SU-DHL-6 (cell line): Measurements from ENCODE around the gene UBAP1.
"Not testable (repeated sequence)": the region's sequence is repeated elsewhere in the genome, so short reads cannot be mapped to it uniquely, and the experiment has no call there.

Experiments used
- H2AFZ ChIP-seq: fragments of 200-600 bp; sonication (generic); 2 replicates; pipeline ENCODE4 v1.6.1; 2014; ENCODE audit warnings: low read depth, mild to moderate bottlenecking, moderate library complexity, mixed read lengths, antibody characterized with exemption, low read length; ENCODE audit not compliant: severe bottlenecking
- H3F3A ChIP-seq: fragments of 200-600 bp; shearing (Covaris generic); 2 replicates; pipeline ENCODE4 v1.6.0; 2016; ENCODE audit warnings: antibody characterized with exemption, mild to moderate bottlenecking; ENCODE audit not compliant: insufficient read depth
- H3K27ac ChIP-seq: fragments of 200-600 bp; sonication (generic); 2 replicates; pipeline ENCODE4 v1.5.1; 2016; ENCODE audit warnings: low read depth, mild to moderate bottlenecking, low read length, moderate library complexity, mixed read lengths
- H3K27me3 ChIP-seq: fragments of 200-600 bp; sonication (generic), shearing (Covaris generic); 2 replicates; pipeline ENCODE4 v1.6.0; 2014; ENCODE audit warnings: mild to moderate bottlenecking, low read length
- H3K36me3 ChIP-seq: fragments of 200-600 bp; sonication (generic); 2 replicates; pipeline ENCODE4 v1.6.1; 2014; ENCODE audit warnings: mild to moderate bottlenecking, low read length, mixed read lengths
- H3K4me2 ChIP-seq: fragments of 300-600, 200-600 bp; shearing (Covaris generic), sonication (generic); 2 replicates; pipeline ENCODE4 v1.6.0; 2014; ENCODE audit warnings: low read length, low read depth, mild to moderate bottlenecking; ENCODE audit not compliant: poor library complexity, severe bottlenecking
- H3K4me3 ChIP-seq: fragments of 200-600 bp; sonication (generic); 2 replicates; pipeline ENCODE4 v1.5.1; 2014; ENCODE audit warnings: antibody characterized with exemption, low read length, mild to moderate bottlenecking, mixed read lengths; ENCODE audit not compliant: insufficient read depth, poor library complexity, severe bottlenecking
- H3K79me2 ChIP-seq: fragments of 200-600 bp; sonication (generic); 2 replicates; pipeline ENCODE4 v1.6.1; 2014; ENCODE audit warnings: mild to moderate bottlenecking, low read length, moderate library complexity; ENCODE audit not compliant: insufficient read depth
- H3K9ac ChIP-seq: fragments of 200-600 bp; sonication (generic); 2 replicates; pipeline ENCODE4 v1.7.0; 2014; ENCODE audit warnings: mild to moderate bottlenecking, low read length
- H3K9me2 ChIP-seq: fragments of 200-600 bp; sonication (generic); replicated peaks from 2 replicates; pipeline ENCODE4 v1.6.1; 2014; ENCODE audit warnings: low read length; ENCODE audit not compliant: insufficient read depth
- H3K9me3 ChIP-seq: fragments of 200-600 bp; sonication (generic); 2 replicates; pipeline ENCODE4 v1.6.1; 2014; ENCODE audit warnings: low read length, mixed read lengths; ENCODE audit not compliant: insufficient read depth
- H4K20me1 ChIP-seq: fragments of 200-600 bp; sonication (generic); 2 replicates; pipeline ENCODE4 v1.6.1; 2014; ENCODE audit warnings: low read depth, mild to moderate bottlenecking, antibody characterized with exemption, low read length, moderate library complexity, mixed read lengths
- EZH2phosphoT487 ChIP-seq: fragments of 200-600 bp; sonication (generic), shearing (Covaris generic); conservative IDR thresholded peaks from 2 replicates; pipeline ENCODE4 v1.6.1; 2018; ENCODE audit warnings: mild to moderate bottlenecking, antibody characterized with exemption, low read length, moderate library complexity, mixed read lengths
- TF ChIP-seq, protein P1 (sequence below): fragments of 200-600 bp; sonication (generic); IDR thresholded peaks from one replicate; pipeline ENCODE4 v1.5.1; 2017; ENCODE audit warnings: antibody characterized with exemption, mild to moderate bottlenecking, low read length, moderate library complexity; ENCODE audit not compliant: insufficient read depth, poor library complexity, severe bottlenecking

UBAP1 gene

GRCh38 chr9:34216325-34216724 is 37.5 kb downstream of the UBAP1 start:
- Histone ChIP-seq H3K79me2 (peaks cover 45% of the 10 kb centered on the region), H3K36me3 (peaks cover 2% of the 10 kb centered on the region; the same call in 1 of the 2 replicates), H3K27ac (no peak overlapping the region), H2AFZ (no peak overlapping the region), H4K20me1 (peaks cover 11% of the 10 kb centered on the region; the same call in 1 of the 2 replicates), H3K4me3 (no peak overlapping the region), H3K4me2 (no peak overlapping the region), H3F3A (peaks cover 20% of the 10 kb centered on the region), H3K27me3 (no peaks in the 10 kb centered on the region), H3K9me3 (no peaks in the 10 kb centered on the region), H3K9me2 (no peaks in the 10 kb centered on the region), H3K9ac (no peak overlapping the region)
- TF ChIP-seq, protein P1, sequence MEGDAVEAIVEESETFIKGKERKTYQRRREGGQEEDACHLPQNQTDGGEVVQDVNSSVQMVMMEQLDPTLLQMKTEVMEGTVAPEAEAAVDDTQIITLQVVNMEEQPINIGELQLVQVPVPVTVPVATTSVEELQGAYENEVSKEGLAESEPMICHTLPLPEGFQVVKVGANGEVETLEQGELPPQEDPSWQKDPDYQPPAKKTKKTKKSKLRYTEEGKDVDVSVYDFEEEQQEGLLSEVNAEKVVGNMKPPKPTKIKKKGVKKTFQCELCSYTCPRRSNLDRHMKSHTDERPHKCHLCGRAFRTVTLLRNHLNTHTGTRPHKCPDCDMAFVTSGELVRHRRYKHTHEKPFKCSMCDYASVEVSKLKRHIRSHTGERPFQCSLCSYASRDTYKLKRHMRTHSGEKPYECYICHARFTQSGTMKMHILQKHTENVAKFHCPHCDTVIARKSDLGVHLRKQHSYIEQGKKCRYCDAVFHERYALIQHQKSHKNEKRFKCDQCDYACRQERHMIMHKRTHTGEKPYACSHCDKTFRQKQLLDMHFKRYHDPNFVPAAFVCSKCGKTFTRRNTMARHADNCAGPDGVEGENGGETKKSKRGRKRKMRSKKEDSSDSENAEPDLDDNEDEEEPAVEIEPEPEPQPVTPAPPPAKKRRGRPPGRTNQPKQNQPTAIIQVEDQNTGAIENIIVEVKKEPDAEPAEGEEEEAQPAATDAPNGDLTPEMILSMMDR, result no peak
- TF ChIP-seq EZH2phosphoT487, result no peak

GRCh38 chr9:34217015-34217414 is 38.2 kb downstream of the UBAP1 start:
- H3K9me2 ChIP-seq, H3K36me3 ChIP-seq, H3K4me2 ChIP-seq, H3K9me3 ChIP-seq, H3K9ac ChIP-seq, H2AFZ ChIP-seq, H3K27me3 ChIP-seq, H4K20me1 ChIP-seq, H3K4me3 ChIP-seq, H3K27ac ChIP-seq: not testable (repeated sequence)
- Histone ChIP-seq H3K79me2 (peaks cover 39% of the 10 kb centered on the region), H3F3A (peaks cover 16% of the 10 kb centered on the region)

GRCh38 chr9:34218446-34218845 is 39.6 kb downstream of the UBAP1 start:
- TF ChIP-seq EZH2phosphoT487, result no peak
- TF ChIP-seq, protein P1, result no peak

GRCh38 chr9:34219421-34219820 is 40.6 kb downstream of the UBAP1 start:
- Histone ChIP-seq H2AFZ (no peak overlapping the region), H3K9me2 (no peaks in the 10 kb centered on the region), H3K9ac (no peak overlapping the region), H3K27me3 (no peaks in the 10 kb centered on the region), H3K4me3 (no peak overlapping the region), H3K79me2 (peaks cover 44% of the 10 kb centered on the region), H4K20me1 (peaks cover 6% of the 10 kb centered on the region; the same call in 1 of the 2 replicates), H3K36me3 (peaks cover 2% of the 10 kb centered on the region; the same call in 1 of the 2 replicates), H3K4me2 (no peak overlapping the region), H3F3A (peaks cover 16% of the 10 kb centered on the region), H3K27ac (no peak overlapping the region), H3K9me3 (no peaks in the 10 kb centered on the region)
- TF ChIP-seq, protein P1, result no peak
- no peak for TF ChIP-seq EZH2phosphoT487

More at GRCh38 chr9:34218446-34218845, 39.6 kb downstream of the UBAP1 start:
- Histone ChIP-seq H3K79me2 (peaks cover 44% of the 10 kb centered on the region), H3K9ac (no peak overlapping the region), H4K20me1 (peaks cover 6% of the 10 kb centered on the region; the same call in 1 of the 2 replicates), H3K4me3 (no peak overlapping the region), H2AFZ (no peak overlapping the region), H3K9me2 (no peaks in the 10 kb centered on the region), H3K27ac (no peak overlapping the region), H3F3A (peaks cover 16% of the 10 kb centered on the region), H3K4me2 (no peak overlapping the region), H3K9me3 (no peaks in the 10 kb centered on the region), H3K36me3 (peaks cover 2% of the 10 kb centered on the region; the same call in 1 of the 2 replicates), H3K27me3 (no peaks in the 10 kb centered on the region)
